ENCODE results near the gene BCOR.

- TF ChIP-seq CTCF (conservative IDR thresholded peaks at IDR 0.05; ENCODE audit: low read length) (no peak), EZH2phosphoT487 (IDR thresholded peaks at IDR 0.05; ENCODE audit: borderline replicate concordance) (no peak)
These were observed 34.2 kb downstream of the BCOR start for GRCh38 chrX:40063555-40063954.
